Left ventricle myocardium inferior (tissue), 1 donor: ENCODE measurements around the gene CHCHD6. TPM values are rescaled to one million over a fixed set of nuclear protein-coding genes. Genes with fewer than 3 reads are reported as not detected.

Experiments
- DNase-seq: peaks from one replicate; pipeline ENCODE4 v3.0.0-alpha.2; 2020
- H3K27ac ChIP-seq: fragments of 200-600 bp; replicated peaks from 2 replicates; pipeline ENCODE4 v1.8.0; 2021
- H3K27me3 ChIP-seq: fragments of 200-600 bp; 2 replicates; pipeline ENCODE4 v1.8.0; 2021; ENCODE audit warnings: low read depth
- H3K36me3 ChIP-seq: fragments of 200-600 bp; 2 replicates; pipeline ENCODE4 v1.8.0; 2021
- H3K4me1 ChIP-seq: fragments of 200-600 bp; 2 replicates; pipeline ENCODE4 v1.8.0; 2021
- H3K4me3 ChIP-seq: fragments of 200-600 bp; 2 replicates; pipeline ENCODE4 v1.8.0; 2021; ENCODE audit warnings: mild to moderate bottlenecking, moderate library complexity
- H3K9me3 ChIP-seq: fragments of 200-600 bp; replicated peaks from 2 replicates; pipeline ENCODE4 v1.8.0; 2021
- intact Hi-C: fragments of 100-400 bp; cut with micrococcal nuclease; formaldehyde crosslinking; loops from one replicate; pipeline ENCODE4 v1.11.0; 2022
- total RNA-seq: library from RNA; stranded (reverse); fragmentation: NEBNext Ultra II Directional; extraction: Animal tissue kit (Norgen Biotek cat#: 25700); gene quantifications from one replicate; pipeline ENCODE4 v1.2.1, GENCODE V29; 2021
- TF ChIP-seq, protein P1 (sequence below): fragments of 200-600 bp; IDR thresholded peaks from 2 replicates; pipeline ENCODE4 v1.8.0; 2021; ENCODE audit warnings: antibody characterized with exemption, mild to moderate bottlenecking, borderline replicate concordance
- donor health status: DM: no; HTN: yes; CAD: no; lungs with severe emphysema.

The CHCHD6 gene
- total RNA-seq, 1 donor from 2014 or later = 10.1 TPM

GRCh38 chr3:126679831-126680666 lies 24.0 kb upstream of the CHCHD6 start:
- peaks cover 28% of the 10 kb centered on the region for H3K27me3 ChIP-seq
- no peak for DNase-seq
- peaks cover 8% of the 10 kb centered on the region for H3K4me1 ChIP-seq
- intact Hi-C loops = loop anchor here (5.0 kb wide), 1 partner anchor 862 kb away; no protein-coding TSS in a partner anchor
- H3K27ac ChIP-seq = no peak overlapping the region
- H3K9me3 ChIP-seq = no peaks in the 10 kb centered on the region
- TF ChIP-seq, protein P1, sequence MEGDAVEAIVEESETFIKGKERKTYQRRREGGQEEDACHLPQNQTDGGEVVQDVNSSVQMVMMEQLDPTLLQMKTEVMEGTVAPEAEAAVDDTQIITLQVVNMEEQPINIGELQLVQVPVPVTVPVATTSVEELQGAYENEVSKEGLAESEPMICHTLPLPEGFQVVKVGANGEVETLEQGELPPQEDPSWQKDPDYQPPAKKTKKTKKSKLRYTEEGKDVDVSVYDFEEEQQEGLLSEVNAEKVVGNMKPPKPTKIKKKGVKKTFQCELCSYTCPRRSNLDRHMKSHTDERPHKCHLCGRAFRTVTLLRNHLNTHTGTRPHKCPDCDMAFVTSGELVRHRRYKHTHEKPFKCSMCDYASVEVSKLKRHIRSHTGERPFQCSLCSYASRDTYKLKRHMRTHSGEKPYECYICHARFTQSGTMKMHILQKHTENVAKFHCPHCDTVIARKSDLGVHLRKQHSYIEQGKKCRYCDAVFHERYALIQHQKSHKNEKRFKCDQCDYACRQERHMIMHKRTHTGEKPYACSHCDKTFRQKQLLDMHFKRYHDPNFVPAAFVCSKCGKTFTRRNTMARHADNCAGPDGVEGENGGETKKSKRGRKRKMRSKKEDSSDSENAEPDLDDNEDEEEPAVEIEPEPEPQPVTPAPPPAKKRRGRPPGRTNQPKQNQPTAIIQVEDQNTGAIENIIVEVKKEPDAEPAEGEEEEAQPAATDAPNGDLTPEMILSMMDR = no peak
- no peaks in the 10 kb centered on the region for H3K36me3 ChIP-seq
- H3K4me3 ChIP-seq = no peak overlapping the region

GRCh38 chr3:126680667-126681055 lies 23.4 kb upstream of the CHCHD6 start:
- H3K4me3 ChIP-seq = no peak overlapping the region
- DNase-seq = no peak
- H3K27me3 ChIP-seq = peaks cover 28% of the 10 kb centered on the region
- intact Hi-C loops = no loop called here
- no peaks in the 10 kb centered on the region for H3K9me3 ChIP-seq
- TF ChIP-seq, protein P1 = no peak
- H3K4me1 ChIP-seq = peaks cover 9% of the 10 kb centered on the region
- H3K27ac ChIP-seq = no peak overlapping the region
- no peaks in the 10 kb centered on the region for H3K36me3 ChIP-seq

- H3K4me1 ChIP-seq = peaks cover 9% of the 10 kb centered on the region
- no peak overlapping the region for H3K27ac ChIP-seq
- intact Hi-C loops = no loop called here
- no peak overlapping the region for H3K4me3 ChIP-seq
- peaks cover 21% of the 10 kb centered on the region for H3K27me3 ChIP-seq
- no peak for DNase-seq
- no peaks in the 10 kb centered on the region for H3K9me3 ChIP-seq
- TF ChIP-seq, protein P1 = no peak
- no peaks in the 10 kb centered on the region for H3K36me3 ChIP-seq
Measured at GRCh38 chr3:126682009-126682408, 22.0 kb upstream of the CHCHD6 start.

- no peak for DNase-seq
- no peaks in the 10 kb centered on the region for H3K9me3 ChIP-seq
- H3K36me3 ChIP-seq = no peaks in the 10 kb centered on the region
- peaks cover 9% of the 10 kb centered on the region for H3K4me1 ChIP-seq
- TF ChIP-seq, protein P1 = no peak
- H3K4me3 ChIP-seq = no peak overlapping the region
- no peak overlapping the region for H3K27ac ChIP-seq
- H3K27me3 ChIP-seq = peaks cover 10% of the 10 kb centered on the region
- intact Hi-C loops = no loop called here
Measured at GRCh38 chr3:126683069-126683468, 21.0 kb upstream of the CHCHD6 start.

GRCh38 chr3:126684218-126684751 lies 19.8 kb upstream of the CHCHD6 start:
- Histone ChIP-seq H3K36me3 (no peaks in the 10 kb centered on the region), H3K27me3 (no peaks in the 10 kb centered on the region), H3K4me3 (no peak overlapping the region), H3K9me3 (no peaks in the 10 kb centered on the region), H3K4me1 (peaks cover 6% of the 10 kb centered on the region), H3K27ac (no peak overlapping the region)
- intact Hi-C loops = no loop called here
- TF ChIP-seq, protein P1 = no peak
- DNase-seq = no peak
